NCI-H2171 treated with DMSO at 0.1 percent for 48 hours (cell line): ENCODE results near the gene BRD3.

Experiments used
- DNase-seq: peaks from one replicate; lab custom pipeline; 2025; lab: John Stamatoyannopoulos, UW

BRD3 gene

DNA sequence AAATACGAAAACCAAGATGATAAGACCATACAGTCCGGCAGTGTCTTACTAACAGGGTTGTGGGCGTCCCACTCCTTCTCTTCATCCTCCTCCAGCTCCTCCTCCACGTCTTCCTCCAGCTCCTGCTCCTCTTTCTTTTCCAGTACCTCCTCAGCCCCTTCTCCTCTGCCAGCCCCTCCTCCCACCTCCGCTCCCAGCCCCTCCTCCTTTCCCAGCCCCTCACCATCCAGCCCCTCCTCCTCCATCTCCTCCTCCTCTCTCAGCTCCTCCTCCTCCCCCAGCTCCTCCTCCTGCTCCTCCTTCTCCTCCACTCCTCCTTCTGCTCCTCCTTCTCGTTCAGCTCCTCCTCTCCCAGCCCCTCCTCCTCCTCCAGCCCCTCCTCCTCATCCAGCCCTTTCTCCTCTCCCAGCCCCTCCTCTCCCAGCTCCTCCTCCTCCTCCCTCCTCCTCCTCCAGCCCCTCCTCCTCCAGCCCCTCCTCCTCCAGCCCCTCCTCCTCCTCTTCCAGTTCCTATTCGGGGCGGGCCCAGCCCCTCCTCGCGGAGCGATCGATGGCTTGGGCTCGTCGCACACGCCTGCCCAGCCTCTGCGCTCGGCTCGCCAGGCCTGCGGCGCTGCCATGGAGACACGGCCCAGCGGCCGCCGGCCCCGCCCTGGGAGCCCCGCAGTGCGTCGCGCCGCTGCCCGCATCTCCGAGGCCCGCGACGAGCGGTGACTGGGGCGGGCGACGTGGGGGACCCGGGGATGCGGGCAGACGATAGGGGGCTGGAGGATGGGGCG, 42.8 kb downstream of the BRD3 start, which contains the start of gene BRD3OS:
BRD3OS (plus strand) TSS at position 654 of the 778 bp plus-strand sequence. CDS start 1,267 bp downstream, outside the sequence.
- peak; percentile 99 for DNase-seq

DNA sequence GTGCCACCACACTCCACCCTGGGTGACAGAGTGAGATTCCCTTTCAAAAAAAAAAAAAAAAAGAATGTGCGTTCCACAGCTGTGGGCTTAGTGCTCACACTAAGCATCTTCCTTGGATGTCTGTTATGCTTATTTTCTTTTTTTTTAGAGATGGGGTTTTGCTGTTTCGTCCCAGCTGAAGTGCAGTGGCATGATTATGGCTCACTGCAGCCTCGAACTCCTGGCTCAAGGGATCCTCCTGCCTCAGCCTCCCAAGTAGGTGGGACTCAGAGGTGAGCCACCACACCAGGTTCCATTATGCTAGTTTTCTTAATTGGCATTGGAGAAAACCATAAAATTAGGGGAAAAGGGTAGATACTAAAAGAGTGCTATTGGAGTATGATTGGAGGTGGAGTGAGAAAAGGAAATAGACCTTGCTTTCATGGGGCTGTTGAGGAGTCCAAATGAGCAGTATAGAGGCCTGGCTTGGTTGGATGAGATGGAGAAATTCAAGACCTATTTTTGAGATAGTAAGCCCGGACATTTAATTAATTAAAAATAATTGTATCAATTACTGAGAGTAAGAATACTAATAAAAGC, 43.5 kb downstream of the BRD3 start:
- no peak for DNase-seq

DNA sequence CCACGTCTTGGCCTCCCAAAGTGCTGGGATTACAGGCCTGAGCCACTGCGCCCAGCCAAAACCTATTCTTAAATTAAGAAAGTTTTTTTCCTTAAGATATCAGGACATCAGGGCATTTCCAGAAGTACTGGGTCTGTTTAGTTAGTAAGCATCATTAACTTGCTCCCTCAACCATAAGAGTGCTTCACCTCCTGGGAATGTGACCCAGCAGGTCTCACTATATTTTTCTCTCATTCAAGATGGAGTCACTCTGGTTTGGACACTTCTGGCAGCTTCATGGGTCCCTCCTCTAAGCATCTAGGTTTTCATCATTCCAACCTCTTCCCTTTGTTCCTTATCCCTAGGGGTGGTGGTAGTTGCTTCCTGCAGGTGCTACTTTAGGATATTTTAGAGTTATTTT, 52.9 kb downstream of the BRD3 start:
- DNase-seq, result no peak

DNA sequence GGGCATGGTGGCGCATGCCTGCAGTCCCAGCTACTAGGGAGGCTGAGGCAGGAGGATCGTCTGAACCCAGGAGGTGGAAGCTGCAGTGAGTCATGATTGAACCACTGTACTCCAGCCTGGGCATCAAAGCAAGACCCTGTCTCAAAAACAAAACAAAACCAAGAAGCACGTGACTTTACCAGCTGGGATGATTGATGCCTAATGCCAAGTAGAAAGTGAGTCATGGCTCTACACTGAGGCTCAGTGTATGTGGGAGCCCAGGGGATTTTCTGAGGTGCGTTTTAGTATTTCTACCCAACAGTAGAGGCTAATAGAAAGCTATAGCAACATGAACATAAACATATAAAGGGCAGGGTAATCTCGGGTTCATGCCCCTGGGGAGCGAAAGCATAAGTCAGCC, 56.4 kb downstream of the BRD3 start:
- no peak for DNase-seq

DNA sequence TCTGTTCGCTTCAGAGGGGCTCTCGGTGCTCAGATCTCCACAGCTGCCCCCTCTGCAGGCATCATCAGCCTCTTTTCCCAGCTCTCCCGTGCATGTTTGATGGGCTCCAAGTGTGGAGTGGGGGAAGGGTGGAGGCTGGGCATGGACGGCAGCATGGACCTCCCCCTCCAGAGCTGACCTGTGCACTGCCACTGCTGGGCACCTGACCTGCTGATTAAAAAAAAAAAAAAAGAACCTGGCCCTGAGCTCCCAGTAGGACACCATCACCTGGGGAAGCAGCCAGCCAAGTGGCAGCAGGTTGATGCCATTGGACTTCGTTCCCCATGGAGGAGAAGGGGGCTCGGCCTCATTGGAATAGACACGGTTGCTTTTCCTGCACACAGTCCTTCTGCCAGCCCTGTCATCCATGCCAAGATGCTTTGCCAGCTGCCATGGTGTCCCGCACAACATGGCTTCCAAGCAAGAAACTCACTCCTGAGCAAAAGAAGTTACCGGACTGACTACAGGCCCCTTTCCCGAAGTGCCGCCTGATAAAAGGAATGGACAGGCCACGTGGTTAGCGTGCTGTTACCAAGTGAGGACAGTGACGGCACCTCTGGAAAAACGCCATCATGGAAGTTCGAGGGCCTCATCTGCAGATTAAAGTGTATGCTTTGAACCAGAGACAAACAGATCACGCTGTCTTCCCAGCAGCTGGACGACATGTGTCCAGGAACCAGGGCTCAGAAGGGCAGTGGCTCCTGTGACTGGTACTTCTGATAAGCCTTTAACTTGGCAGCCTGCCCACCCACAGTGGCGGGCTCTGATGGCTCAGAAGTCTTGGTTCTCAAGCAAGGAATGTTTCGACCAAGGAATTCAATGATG, 57.3 kb downstream of the BRD3 start:
- DNase-seq, result no peak

DNA sequence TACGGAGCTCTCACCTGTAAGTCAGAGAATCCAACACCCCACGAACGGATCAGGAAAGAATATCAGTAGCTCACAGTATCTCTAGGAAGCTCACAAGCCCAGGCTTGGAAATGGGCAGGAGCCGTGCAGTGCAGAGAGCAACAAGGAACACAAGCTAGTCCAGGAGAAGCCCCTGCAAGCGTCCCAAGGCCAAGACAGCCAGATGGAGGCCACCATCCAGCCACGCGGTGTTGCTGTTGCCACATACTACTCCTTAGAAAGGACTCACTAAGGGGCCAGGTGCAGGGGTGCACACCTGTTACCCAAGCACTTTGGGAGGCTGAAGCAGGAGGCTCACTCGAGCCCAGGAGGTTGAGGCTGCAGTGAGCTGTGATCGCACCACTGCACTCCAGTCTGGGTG, 60.3 kb downstream of the BRD3 start:
- DNase-seq, result no peak

DNA sequence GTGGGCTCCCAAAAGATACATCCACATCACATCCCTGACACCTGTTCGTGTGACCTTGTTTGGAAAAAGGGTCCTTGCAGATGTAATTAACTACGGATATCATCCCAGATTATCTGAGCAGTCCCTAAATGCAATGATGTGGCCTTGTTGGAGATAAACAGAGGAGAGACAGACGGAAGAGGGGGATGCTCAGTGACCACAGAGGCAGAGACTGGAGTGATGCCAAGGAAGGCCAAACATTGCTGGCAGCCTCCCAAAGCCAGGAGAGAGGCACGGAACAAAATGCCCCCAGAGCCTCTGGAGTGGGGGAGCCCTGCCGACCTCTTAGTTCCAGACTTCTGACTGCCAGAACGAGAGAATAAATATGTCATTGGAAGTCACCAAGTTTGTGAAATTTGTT, 60.7 kb downstream of the BRD3 start:
- DNase-seq, result no peak

DNA sequence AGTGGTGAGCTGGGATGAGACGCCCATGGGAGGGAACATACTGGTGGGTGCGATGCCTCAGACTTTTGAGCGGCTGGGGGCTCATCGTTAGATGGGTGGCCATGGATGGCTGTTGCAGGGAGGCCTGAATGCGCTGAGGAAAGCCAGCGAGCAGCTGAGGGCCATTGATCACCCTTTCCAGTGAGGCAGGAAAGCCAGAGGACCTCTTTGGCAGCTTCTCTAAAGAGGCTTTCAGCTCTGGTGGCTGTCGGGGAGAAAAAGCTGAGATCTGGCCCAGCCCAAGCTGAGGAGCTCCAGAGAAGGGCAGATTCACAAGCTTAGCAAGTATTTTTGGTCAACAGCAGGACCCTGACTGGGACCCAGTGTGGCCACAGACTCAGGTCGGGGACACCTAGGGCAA, 62.4 kb downstream of the BRD3 start:
- DNase-seq, result no peak

DNA sequence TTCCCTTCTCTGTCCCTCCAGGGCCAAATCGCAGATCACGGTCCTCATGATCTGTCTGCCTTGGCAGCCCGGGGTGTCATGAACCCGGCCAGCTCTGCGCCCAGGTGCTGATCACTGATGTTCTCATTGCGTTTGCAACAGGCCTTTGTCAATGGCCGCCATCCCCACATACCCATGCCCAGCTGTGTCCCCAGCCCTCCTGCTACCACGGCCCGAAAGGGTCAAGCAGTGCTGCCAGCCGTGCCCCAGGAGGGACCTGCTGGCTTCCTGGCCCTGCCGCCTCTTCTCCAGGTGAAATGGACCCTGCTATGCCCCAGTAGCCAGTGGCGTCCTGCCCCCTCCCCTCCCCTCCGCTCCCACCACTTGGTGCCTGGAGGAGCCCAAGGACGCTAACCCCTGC, 62.9 kb downstream of the BRD3 start:
- no peak for DNase-seq

DNA sequence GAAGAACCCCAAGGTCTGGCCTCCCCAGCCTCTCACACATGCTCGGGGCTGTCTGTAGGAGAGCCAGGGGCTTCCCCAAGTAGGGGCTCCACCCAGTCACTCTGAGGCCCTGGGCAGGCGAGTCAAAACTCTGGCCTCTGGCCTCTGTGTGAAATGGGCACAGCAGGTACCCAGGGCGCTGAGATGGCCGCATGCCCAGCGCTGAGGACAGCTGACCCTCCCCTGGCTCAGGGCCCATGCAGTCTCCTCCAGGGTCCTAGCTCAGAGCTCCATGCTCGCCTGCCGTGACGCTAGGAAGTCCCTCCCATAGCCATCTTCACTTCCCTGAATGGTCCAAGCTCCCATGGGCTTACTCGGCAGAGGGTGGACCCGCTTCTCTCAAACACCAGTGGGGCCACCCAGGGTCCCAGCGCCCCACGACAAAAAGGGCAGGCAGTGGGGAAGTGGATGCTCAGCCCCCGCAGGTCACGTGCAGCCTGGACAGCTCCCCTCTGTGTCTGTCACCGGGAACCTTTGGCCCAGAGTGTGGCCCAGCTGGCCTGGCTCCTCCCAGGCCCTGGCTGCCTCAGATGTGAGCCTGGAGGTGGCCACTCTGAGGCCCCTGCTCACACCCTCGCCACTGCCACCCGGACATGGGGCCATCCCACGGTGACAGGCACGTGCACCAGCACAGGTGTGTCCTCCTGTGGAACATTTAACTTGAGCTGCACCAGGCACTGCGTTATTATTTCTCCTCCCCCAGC, 63.5 kb downstream of the BRD3 start:
- no peak for DNase-seq

DNA sequence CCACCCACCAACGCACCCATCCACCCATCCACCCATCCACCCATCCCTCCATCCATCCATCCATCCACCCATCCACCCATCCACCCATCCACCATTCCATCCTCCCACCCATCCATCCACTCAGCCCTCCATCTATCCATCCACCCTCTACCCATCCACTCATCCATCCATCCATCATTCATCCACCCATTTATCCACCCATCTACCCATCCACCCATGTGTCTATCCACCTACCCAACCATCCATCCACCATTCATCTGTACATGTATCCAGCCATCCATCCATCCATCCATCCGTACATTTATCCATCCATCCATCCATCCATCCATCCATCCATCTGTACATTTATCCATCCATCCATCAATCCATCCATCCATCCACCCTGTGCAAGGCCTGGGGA, 64.6 kb downstream of the BRD3 start:
- no peak for DNase-seq

DNA sequence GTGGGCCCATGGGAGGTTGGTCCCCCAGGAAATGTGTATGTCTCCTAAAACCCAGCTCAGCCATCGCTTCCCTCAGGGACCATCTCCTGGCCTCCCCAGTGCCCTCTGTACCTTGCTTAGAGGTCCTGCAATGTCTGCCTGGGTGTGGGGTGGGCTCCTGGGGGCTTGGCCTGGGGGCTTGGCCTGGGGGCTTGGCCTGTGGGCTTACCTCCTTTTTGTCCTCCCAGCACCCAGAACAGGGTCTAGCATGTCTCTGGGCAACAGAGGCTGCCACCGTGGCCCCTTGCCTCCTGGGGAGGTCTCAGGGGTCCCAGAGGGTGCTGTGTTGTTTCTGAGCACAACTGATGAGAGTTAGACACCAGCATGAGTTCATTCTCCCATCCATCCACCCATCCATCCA, 65.0 kb downstream of the BRD3 start:
- no peak for DNase-seq

DNA sequence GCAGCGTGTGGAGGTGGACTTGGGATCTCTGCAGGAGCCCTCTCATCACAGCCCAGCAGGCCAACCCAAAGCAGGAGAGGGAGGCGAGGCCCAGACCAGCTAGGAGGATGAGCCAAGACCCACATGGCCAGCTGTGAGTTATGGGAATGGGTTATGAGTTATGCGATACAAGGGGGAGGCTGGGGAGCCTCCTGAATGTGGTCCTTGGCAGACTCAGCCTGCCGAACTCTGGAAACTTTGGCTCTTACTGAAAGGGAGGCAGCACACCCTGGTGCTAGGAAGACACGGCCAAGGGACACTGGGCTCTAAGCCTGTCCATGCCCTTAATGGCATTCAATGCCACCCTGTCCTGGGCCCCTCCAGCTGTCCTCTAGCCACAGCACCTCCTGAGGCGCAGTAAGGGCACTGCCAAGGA, 68.0 kb downstream of the BRD3 start:
- DNase-seq, result no peak

DNA sequence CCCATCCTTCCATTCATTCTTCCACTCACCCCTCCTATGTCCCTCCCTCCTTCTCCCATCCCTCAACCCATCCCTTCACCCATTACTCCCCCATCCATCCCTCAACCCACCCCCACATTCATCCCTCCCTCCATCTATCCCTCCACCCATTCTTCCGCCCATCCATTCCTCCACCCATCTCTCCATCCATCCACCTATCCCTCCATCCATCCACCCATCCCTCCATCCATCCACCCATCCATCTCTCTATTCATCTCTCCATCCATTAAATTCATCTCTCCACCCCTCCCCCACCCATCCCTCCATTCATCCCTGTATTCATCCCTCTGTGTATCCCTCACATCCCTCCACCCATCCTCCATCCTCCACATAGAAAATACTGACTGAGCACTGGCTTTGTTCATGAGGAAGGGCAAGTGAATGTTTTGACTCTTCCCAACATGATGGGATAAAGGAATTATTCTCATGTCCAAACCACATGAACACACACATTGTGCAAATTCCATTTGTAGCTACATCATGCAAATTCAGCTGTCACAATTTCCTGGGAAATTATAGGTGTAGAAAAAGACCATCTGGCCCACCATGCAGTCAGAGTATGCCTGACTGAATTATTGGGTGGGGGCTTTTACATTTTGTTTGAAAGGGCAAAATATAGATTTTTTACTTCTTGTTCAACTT, 68.8 kb downstream of the BRD3 start:
- no peak for DNase-seq

DNA sequence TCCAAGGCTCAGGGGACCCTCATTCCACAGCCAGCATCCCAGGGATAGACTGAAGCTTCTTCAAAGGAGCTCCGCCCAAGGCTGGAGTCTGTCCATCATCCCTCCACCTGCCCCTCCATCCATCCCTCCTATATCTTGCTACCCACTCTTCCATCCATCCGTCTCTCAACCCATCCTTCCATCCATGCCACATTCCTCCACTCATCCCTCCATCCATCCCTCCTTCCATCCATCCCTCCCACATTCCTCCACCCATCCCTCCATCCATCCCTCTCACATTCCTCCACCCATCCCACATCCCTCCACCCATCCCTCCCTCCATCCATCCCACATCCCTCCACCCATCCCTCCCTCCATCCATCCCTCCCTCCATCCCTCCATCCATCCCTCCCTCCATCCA, 70.2 kb downstream of the BRD3 start:
- DNase-seq, result no peak

DNA sequence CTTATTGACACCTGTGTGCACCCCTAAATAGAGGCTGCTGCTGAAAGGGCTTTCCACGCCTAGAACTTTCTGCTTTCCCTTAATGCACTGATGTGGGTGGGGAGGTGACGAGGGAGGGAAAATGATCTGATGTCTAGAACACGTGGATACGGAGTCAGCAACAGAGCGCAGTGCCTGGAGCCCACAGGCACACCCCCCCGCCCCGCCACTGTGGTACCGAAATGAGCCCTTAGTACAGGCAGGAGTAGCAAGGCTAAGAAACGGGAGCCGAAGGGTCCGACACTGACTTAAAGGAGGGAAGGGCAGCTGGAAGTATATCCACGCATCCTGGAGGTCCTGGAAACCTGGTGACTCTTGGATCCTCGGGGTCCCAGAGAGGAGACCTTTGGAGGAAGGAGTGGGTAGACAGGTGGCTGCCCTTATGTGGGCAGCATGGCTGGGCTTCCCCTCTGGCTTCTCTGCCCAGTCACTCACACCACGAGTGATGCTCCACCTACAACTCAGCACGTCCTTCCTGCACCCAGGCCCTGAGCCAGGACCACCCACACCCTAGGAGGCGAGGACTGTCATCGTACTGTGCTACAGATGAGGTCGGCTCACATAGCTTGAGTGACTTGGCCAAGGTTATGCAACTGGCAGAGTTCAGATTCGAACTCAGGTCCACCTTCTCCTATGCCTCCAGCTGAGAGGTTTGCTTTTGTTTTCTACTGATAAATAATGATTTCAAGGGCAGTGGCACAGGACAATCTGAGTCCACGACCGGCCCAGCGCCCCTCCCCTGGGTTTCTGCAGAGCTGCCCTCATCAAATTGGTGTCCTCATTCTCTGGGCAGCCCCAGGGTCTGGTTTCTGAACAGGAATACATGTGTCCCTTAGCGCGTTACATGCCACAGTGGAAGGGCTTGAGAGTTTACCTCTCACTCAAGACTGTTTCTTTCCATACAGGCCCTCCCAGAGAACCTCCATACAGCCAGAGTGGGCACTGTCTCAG, 71.0 kb downstream of the BRD3 start:
- no peak for DNase-seq

DNA sequence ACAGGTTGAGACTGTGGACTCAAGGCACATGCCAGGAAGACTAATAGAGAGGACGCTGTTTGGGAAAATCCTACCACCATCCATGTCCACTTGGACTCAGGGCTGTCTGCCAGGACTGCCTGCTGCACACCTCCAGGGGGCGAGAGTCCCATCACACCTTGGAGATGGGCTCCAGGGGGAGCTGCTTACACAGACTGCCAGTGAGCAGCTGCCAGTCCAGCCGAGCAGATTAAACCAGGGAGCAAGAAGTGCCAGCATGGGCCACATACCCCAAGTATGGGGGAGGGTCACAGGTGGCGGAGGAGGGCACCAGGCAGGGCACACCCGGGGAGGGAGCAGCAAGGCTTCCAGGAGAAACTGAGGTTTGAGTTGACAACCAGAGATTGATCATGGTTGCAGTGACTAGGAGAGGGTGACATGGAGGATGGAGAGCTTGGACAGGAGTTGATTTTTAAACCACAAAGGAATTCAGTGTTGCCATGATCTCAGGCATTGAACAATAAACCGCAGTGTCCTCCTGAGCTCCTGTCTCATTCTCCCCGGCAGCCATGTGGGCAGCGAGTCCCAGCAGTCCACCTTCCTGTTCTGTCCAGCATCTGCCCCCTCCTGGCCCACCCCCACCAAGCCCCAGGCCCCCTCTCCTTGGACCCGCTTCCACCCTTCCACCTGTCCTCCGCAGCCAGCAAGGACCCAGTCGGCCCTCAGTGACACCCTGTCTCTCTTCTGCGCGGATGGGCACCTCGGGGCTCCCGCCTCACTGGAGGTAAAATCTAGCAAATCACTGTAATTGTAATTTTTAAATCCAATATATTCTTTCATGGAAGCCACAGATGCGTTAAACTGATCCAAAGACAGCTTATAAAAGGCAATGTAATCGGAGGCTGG, 72.6 kb downstream of the BRD3 start:
- peak; percentile 52 for DNase-seq

DNA sequence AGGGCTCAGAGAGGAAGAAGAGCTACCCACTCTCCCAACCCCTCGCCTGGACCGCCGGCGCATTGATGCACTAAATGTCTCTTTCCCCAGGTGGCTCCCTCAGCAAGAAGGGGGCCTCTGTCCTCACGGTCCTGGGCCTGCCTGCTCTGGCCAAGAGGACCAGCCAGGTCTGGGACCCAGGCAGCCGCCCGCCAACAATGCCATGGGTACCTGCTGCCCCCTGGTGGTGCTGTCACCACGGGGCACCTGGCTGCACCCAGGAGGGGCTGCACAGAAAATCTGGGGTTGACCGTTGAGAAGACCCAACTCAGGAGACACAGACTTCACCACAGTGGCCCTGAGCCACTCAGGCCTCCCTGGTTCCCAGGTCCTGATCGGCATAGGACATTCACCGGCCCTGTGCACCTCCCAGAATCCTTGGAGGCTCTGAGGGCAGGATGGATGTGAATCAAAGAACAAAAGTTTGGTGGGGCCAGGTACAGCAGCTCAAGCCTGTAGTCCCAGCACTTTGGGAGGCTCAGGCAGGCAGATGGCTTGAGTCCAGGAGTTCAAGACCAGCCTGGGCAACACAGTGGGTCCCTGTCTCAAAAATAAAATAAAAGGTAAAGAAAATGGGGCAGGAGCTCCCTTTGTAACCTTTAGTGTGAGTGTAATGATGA, 73.3 kb downstream of the BRD3 start:
- peak; percentile 66 for DNase-seq
